NCI-H1092 treated with DMSO at 0.1 percent for 48 hours (cell line): ENCODE data around the gene CABP1.
"Not testable (repeated sequence)": the region's sequence is repeated elsewhere in the genome, so short reads cannot be mapped to it uniquely, and the experiment has no call there.

ENCODE experiments used
- DNase-seq: peaks from one replicate; lab custom pipeline; 2025; lab: John Stamatoyannopoulos, UW

CABP1 gene

DNA sequence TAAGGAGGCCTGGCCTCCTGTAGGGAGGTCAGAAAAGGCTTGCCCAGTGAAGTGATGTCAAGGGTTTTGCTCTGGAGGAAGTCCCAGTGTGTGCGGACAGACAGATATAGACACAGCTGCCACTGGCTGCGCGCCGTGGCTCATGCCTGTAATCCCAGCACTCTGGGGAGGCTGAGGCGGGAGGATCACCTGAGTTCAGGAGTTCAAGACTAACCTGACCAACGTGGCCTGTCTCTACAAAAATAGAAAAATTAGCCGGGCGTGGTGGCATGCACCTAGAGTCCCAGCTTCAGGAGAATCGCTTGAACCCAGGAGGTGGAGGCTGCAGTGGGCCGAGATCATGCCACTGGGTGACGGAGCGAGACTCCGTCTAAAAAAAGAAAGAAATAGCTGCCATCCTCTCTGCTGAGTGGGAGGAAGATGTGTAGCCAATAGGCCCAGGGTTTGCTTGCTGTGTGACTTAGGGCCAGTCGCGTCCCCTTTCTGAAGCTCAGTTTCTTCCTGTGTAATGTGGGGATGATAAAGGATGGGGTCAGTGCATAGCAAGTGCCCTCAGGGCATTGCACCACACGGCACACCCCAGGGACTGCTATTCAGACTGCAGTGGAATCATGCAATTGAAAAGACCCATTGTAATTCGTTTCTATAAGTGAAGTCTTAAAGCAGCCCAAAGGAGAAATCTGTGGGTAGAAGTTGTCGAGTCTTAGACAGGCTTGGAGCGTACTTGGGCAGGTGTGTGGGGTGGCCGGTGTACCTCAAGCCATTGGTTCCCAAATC, 27.9 kb downstream of the CABP1 start:
- DNase-seq: no peak

DNA sequence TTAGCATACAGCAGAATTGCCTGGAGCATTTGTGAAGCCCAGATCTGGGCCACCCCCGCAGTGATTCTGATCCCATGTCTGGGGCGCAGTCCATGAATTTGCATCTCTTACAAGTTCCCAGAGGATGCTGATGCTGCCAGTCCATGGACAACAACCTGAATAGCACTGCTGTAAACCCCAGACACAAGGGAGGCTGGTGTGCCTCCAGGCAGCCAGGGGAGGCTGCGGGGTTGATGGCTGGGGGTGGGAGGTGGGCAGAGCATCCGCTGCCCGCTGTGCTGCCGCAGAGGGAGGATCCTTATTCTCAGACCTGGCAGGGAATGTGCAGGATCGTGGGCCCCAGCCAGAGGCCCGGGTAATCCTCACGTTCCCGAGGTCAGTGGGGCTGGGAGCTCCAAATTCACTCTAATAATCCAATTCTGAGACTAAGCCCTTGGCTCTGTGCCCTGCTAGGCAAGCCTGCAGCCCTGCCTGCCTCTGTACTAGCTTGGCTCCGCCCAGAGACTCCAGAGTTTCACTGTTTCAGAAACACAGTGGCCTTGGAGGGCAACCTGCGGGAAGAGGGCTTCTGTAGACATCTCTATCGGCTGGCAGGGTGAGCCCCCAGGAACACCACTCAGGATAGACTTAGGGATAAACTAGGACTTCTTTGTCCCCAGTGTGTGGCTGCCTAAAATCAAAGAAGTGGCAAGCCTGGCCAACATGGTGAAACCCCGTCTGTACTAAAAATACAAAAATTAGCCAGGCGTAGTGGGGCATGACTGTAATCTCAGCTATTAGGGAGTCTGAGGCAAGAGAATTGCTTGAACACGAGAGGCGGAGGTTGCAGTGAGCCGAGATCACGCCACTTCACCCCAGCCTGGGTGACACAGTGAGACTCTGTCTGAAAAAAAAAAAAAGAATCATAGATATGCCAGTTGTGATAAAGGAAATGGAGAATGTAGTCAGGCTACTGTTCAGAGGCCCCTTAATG, 28.7 kb downstream of the CABP1 start:
- no peak for DNase-seq

DNA sequence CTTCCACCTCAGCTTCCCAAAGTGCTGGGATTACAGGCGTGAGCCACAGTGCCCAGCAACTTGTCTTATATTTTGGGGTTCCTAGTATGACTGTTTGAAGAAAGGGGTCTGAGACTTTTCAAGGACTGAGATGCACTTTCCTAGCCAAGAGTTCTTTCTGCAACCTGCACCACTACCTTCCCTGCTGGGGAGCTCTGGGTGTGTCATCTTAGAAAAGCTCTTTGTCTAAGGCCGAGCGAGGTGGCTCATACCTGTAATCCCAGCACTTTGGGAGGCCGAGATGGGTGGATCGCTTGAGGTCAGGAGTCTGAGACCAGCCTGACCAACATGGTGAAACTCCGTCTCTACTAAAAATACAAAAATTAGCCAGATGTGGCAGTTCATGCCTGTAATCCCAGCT, 29.8 kb downstream of the CABP1 start:
- DNase-seq: not testable (repeated sequence)

DNA sequence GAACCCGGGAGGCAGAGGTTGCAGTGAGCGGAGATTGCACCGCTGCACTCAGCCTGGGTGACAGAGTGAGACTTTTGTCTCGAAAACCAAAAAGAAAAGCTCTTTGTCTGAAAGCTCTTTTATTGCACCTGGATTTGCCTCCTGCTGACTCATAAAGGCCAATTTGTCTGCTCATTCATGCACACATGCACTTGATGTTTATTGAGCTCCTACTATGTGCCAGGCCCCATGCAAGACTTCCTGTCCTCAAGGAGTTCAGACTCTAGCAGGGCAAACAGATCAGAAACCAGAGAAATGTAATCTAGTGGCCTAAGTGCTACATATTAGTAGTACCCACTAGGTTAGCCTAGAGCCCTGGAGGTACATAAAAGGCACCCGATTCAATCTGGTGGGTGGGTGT, 30.2 kb downstream of the CABP1 start:
- DNase-seq: no peak

DNA sequence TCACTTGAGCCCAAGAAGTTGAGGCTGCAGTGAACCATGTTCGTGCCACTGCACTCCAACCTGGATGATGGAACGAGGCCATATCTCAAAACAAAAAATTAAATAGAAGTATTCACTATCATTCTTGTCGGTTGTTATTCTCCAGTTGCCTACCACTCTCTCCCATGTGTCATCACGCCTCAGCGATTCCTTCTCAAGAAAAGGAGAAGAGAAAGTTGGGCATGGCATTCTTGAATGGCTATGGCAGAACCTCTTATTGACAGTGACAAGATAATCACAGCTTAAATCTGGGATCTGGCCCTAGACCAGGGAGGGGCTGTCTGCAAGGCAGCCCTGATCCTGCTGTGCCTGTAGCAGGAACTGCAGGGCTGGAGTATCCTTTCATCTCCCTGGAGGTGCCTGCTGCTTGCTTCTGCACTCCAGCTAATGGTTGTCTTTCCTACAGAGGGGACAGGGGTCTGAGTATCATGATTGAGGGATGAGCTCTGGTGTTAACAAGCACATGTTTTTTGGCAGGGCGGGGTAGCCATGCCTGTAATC, 33.7 kb downstream of the CABP1 start:
- no peak for DNase-seq

DNA sequence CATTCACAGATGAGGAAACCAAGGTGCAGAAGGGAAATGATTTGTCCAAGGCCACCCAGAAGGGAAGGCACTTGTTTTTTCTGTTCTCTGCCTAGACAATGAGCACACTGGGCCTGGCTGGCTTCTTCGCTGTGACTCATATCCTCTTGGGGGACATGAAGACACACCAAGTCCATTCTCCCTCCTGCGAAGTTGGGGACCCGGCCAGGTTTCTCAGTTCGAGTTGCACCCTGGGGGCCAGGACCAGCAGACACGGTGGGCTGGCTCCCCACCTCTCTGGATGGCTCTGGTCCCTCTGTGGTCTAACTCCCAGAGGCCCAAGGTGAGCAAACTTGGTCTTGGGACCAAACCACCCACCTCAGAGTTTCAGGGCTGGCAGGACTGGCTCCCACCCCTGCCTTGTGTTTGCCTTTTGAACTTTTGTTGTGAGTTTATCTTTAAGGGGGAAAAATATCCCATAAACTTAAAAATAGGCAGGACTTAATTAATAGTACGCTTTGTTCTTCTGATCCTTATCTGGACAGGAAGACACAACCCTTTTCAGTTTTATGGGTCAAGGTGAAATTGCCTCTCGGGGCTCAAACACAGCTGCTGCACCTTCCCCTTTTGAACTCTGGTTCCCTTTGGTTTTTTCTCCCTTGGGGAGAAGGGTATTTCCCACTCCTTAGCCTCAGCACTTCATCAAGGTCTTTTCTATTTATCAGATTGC, 37.5 kb downstream of the CABP1 start:
- DNase-seq: no peak

DNA sequence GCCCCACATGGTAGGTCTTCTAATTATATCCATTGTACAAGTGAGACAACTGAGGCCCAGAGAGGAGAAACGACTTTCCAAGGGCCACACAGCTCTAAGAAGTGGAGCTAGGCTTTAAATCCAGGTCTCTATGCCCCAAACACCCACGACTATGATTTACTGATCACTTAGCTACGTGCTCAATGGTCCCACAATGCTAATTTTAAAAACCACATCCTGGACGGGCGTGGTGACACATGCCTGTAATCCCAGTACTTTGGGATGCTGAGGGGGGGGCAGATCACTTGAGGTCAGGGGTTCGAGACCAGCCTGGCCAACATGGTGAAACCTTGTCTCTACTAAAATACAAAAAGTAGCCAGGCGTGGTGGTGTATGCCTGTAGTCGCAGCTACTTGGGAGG, 38.1 kb downstream of the CABP1 start:
- no peak for DNase-seq

DNA sequence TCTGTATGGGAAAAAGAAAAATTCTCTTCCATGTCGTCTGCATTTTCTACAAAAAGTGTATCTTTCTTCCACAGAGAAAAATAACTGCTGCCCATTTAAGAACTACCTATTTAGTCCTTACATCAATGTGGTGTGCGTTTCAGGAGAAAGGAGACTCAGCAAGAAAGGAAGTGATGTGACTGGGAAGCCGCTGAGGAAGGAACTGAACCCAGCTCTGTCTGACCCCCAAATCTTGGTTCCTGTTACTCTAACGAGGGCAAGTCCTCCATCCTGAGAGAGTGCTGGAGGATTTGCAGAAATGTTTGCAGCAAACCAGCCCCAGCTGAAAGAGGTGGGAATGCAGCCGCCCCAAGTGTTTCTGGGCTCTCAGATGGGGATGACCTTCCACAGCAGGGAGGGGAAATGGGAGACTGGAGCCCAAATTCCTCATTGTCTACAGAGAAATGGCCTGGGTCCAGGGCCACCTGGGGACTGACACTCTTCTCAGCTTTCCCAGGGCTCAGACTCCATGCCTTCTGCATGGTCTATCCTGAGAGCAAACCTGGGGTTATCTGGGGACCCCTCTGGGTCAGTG, 39.8 kb downstream of the CABP1 start:
- no peak for DNase-seq

DNA sequence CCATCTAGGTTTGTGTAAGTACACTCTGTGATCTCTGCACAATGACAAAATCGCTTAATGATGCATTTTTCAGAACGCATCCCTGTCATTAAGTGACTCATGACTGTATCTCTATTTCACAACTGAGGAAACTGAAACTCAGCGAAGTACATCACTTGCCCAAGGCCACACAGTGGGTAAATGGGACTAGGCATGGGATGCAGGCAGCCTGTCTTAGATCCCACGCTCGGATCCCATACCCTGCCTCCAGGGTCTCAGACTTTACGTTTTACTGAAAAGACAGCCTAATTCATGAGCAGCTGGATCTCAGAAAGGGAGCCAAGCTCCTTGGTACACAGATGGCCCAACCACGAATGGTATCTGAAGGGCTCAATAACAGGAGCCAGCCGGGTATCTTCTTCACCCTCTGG, 44.1 kb downstream of the CABP1 start:
- DNase-seq: no peak

DNA sequence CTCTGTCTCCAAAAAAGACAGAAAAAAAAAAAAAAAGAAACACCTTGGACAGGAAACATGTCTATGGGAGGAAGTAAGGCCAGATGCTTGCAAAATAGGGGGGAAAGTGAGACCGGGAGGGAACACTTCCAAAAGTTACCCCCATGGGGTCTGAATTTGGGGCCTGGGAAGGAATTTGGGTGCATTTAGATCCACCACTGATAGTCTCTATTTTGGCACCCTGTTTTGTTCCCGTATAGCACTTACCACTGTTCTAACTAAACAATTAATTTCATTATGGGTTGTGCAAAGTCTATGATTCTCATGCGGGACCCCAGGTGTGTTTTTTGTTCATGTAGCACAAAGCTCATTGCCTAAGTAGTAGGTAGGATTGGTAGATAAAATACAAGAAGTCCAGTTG, 45.1 kb downstream of the CABP1 start:
- DNase-seq: no peak

DNA sequence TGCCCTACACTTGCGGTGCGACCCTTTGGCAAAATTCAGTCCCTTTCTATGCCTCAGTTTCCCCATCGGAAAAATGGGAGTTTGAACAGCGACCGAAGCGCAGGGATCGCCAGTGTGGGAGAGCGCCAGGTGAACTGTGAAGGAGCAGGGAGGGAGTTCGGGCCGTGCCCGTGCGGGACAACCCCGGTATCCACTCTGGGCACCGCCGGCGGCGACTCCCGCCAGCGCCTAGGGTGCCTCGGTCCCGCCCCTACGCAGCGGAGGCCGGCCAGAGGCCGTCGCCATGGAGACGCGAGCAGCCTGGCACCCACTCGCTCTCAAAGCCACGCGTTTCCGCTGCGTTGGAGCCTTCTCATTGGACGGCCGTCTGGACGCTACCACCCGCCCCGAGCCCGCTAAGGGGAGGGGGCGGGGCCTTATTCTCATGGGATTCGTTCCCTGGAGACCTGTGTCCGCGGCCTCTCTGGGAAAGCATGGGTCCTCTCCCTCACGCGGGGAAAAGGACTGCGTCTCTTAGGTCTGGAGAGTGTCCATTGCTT, 45.8 kb downstream of the CABP1 start:
- DNase-seq: peak; percentile 96

DNA sequence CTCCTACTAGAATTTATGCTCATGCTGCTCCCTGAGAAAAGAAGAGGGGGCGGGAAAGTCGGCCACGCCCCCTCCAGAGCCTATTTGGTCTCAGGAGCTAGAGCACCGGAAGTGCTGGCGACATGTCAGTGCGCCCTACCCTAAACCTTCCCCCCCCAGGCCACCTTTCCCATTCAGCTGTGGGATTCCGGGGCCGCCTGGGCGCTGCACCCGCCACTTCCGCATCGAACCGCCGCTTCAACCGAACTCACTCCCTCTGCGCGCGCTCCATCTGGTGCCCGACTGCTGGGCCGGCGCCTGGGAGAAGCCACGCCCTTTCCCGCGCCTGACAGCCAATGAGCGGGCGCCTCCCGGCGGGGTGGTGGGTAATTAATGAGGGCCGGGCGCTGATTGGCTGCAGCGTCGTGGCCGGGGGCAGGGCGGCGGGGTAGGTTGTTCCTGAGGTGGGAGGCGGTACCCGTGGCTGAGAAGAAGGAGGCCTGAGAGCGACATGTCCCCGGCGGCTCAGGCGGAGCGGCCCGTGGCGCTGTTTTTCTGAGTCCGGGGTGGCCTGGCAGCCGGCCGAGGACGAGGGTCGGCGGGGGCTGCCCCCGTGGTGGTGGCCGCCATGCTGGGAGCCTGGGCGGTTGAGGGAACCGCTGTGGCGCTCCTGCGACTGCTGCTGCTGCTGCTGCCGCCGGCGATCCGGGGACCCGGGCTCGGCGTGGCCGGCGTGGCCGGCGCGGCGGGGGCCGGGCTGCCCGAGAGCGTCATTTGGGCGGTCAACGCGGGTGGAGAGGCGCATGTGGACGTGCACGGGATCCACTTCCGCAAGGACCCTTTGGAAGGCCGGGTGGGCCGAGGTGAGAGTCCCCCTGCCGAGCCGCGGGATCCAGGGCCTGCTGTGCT, 46.5 kb downstream of the CABP1 start, which contains the start of gene MLEC:
Gene MLEC, plus strand, starts transcription at position 460 of the 888 bp plus-strand sequence. Its CDS starts 148 bp downstream, at position 608.
- peak; percentile 96 for DNase-seq

DNA sequence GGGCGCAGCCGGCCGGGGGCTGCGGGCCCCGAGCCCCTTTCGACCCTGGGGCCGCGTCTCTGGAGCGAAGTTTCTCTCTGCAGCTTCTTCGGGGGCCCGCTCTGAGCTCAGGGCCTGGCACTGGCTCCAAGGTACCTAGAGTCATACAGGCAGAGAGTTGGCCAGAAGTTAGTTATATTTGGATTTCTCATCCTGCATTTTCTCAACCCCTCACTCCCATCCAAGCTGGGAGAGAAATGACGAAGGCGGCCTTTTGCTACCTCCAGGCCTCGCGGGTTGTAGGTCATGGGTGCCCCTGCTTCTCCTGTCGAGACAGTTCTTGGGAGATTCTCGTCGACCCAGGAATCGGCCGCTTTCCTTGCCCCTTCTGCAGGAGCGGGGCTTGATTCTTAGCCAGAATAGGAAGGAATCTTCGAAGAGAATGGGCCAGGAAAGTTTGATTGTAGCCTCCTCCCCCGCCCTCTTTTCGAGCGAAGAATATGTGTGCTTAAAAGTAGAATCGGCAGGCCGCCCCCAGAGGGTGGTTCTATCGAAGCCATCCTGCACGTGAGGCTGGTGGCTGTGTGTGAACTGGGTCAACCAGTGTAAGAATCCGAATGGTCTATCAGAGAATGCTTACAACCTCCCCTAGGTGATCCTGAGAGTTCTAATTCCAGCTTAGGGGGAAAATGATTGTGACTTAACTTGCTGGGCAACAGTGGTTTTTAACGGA, 47.3 kb downstream of the CABP1 start:
- DNase-seq: no peak

DNA sequence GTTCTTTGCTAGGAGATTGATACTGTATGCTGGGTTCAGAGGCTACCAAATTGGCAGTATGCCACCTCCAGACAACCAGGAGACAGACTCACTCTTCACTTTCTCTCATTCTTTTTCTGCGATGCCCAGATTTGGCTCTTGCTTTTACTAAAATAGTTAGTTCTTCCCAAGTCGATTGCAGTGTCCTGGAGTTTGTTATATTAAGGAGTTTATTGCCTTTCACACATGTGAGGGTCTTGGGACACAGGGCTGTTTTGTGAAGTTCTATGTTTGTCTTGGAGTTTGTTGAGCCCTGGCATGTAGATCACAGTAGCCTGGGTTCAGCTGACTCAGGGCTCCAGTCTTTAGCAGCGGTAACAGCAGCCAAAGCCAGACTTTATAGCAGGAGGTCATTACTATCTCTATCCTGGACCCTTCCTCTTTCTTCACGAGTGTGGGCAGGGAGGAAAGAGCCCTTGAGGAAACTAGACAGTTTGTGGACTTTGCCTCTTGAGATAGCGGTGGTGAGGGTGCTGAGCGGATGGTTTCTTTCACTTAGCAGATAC, 48.2 kb downstream of the CABP1 start:
- no peak for DNase-seq

DNA sequence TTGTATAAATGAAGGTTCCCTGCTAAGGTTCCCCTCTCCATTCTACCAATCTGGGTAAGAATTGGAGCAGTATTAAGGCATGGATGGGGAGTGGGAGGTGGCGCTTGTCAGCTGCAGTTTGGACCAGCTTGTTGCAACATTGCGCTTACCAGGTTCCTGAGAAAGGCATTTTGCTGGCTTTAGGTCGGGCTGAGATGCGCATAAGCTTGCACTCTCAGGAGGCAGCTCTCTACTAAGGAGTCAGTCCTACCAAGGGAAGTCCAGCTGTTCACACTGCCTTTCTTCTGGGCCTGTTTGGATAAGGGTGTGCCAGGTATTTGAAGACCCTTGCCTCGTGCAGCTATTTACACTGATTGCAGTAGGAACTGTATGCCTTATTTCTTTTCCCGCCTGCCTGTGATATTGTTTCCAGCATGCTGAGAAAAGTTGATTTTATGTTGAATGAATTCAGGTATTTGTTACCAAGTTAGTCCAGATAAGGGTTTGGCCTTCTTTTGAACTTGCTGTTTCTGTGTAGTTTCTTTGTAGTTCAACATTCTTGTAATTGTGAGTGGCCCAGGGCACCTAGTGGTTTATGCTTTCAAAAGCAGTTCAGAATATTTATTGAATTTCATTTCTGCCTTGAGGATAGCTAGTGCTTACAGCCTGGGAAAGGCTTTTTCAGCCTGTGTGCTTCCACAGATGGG, 49.1 kb downstream of the CABP1 start:
- DNase-seq: no peak

DNA sequence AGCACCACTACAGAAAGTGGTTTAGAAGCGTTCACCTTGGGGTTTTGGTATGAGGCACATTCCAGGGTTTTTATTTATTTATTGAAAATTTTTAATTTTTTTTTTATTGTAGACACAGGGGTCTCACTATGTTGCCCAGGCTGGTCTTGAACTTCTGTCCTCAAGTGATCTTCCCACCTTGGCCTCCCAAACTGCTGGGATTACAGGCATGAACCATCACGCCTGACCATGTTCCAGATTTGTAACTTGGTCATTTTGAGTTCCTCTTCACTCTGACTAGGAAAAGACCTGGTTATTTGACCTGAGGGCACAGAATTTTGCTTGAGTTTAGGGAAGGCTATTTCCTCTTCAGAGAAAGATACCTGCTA, 49.6 kb downstream of the CABP1 start:
- no peak for DNase-seq

DNA sequence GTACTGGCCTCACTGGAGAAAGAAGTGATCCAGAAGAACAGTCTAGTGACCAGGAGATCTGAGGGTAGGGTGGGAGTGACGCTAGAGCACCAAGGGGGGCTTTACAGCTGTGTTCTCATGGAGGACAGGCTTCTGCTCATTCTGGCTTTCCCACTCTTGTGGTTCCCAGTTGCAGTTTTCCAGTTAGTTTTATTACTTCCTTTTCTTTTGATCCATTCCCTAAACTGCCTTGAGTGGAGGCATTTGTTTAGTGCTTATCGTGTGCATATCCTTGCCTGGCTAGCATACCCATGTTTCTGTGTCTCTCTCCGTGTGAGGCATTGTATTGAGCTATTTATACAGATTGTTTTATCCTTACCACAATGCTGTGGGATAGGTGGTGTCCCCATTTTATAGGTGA, 50.6 kb downstream of the CABP1 start:
- no peak for DNase-seq

DNA sequence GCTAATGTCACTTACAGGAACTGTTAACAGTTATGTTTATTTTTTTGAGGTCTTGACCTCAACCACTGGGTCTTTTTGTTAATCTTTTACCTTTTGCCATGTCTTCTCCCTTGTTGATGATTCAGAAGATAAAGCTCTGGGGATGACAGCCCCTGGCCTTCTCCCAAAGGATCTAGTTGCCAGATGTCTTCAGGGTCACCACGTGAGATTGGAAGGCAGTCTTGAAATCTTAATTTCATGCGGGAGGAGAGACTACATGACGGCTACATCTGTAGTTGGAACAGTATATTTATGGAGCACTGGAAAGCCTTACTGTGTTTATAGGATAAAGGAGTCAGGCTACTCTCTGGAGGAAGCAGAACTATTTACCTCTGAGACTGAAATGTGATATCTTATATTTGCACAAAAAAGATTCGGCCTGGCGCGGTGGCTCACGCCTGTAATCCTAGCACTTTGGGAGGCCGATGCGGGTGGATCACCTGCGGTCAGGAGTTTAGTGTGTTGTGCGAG, 52.2 kb downstream of the CABP1 start:
- DNase-seq: no peak

DNA sequence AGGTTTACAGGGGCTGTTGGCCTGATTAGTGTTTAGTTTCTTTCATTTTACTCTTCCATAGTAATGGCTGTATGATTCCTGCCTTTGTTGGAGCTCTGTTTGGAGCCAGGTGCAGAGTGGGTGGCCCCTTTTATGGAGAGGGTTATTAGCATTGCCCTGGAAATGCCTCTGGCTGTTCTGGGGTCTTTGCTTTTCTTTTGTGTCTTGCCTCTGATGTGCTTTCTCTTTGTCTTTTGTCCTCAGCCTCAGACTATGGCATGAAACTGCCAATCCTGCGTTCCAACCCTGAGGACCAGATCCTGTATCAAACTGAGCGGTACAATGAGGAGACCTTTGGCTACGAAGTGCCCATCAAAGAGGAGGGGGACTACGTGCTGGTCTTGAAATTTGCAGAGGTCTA, 53.4 kb downstream of the CABP1 start:
- DNase-seq: no peak
